A204.1 (cell line): ENCODE results near the gene SLCO3A1.

Experiments
- FAIRE-seq: peaks from 2 replicates; lab custom pipeline; 2012; peaks lifted over from hg19 to GRCh38; lab: Jason Lieb, UNC

The SLCO3A1 gene

GRCh38 chr15:91967935-91968606 is 114.6 kb downstream of the SLCO3A1 start:
- FAIRE-seq: no peak

- FAIRE-seq: no peak
These were observed 115.1 kb downstream of the SLCO3A1 start for GRCh38 chr15:91968610-91969009.

- no peak for FAIRE-seq
These were observed 116.6 kb downstream of the SLCO3A1 start for GRCh38 chr15:91970142-91970541.

GRCh38 chr15:91973481-91973880 is 120.0 kb downstream of the SLCO3A1 start:
- FAIRE-seq: no peak

GRCh38 chr15:91974321-91974720 is 120.8 kb downstream of the SLCO3A1 start:
- no peak for FAIRE-seq

- FAIRE-seq: no peak
These were observed 121.9 kb downstream of the SLCO3A1 start for GRCh38 chr15:91975241-91975978.

GRCh38 chr15:91976966-91977365 is 123.5 kb downstream of the SLCO3A1 start:
- FAIRE-seq: no peak

- FAIRE-seq: no peak
These were observed 127.2 kb downstream of the SLCO3A1 start for GRCh38 chr15:91980502-91981267.

GRCh38 chr15:91981821-91982800 is 128.6 kb downstream of the SLCO3A1 start:
- FAIRE-seq: no peak

GRCh38 chr15:91983729-91984340 is 130.3 kb downstream of the SLCO3A1 start:
- no peak for FAIRE-seq

GRCh38 chr15:91985297-91985696 is 131.8 kb downstream of the SLCO3A1 start:
- no peak for FAIRE-seq

GRCh38 chr15:91988071-91988470 is 134.6 kb downstream of the SLCO3A1 start:
- no peak for FAIRE-seq

- no peak for FAIRE-seq
These were observed 135.1 kb downstream of the SLCO3A1 start for GRCh38 chr15:91988655-91989054.

- FAIRE-seq: no peak
These were observed 136.3 kb downstream of the SLCO3A1 start for GRCh38 chr15:91989821-91990220.

- no peak for FAIRE-seq
These were observed 139.4 kb downstream of the SLCO3A1 start for GRCh38 chr15:91992945-91993344.

GRCh38 chr15:91995146-91995545 is 141.6 kb downstream of the SLCO3A1 start:
- no peak for FAIRE-seq

GRCh38 chr15:91997163-91997562 is 143.7 kb downstream of the SLCO3A1 start:
- FAIRE-seq: no peak

- no peak for FAIRE-seq
These were observed 147.2 kb downstream of the SLCO3A1 start for GRCh38 chr15:92000709-92001108.

- FAIRE-seq: no peak
These were observed 147.8 kb downstream of the SLCO3A1 start for GRCh38 chr15:92001307-92001706.

- no peak for FAIRE-seq
These were observed 149.2 kb downstream of the SLCO3A1 start for GRCh38 chr15:92002666-92003065.

GRCh38 chr15:92003515-92004067 is 150.1 kb downstream of the SLCO3A1 start:
- no peak for FAIRE-seq
